Stimulated activated CD8-positive, alpha-beta memory T cell treated with anti-CD3 and anti-CD28 coated beads, Interleukin-4, amount 100 ng/mL, for 1 hour (primary cell): Measurements from ENCODE around the gene CRKL.

Source experiments
- DNase-seq, 2 donors: peaks; one replicate each; pipeline ENCODE4 v3.0.0-alpha.2; 2020; ENCODE audit warnings: low read depth in 2 of 2, low spot score in 1 of 2

CRKL gene

DNA sequence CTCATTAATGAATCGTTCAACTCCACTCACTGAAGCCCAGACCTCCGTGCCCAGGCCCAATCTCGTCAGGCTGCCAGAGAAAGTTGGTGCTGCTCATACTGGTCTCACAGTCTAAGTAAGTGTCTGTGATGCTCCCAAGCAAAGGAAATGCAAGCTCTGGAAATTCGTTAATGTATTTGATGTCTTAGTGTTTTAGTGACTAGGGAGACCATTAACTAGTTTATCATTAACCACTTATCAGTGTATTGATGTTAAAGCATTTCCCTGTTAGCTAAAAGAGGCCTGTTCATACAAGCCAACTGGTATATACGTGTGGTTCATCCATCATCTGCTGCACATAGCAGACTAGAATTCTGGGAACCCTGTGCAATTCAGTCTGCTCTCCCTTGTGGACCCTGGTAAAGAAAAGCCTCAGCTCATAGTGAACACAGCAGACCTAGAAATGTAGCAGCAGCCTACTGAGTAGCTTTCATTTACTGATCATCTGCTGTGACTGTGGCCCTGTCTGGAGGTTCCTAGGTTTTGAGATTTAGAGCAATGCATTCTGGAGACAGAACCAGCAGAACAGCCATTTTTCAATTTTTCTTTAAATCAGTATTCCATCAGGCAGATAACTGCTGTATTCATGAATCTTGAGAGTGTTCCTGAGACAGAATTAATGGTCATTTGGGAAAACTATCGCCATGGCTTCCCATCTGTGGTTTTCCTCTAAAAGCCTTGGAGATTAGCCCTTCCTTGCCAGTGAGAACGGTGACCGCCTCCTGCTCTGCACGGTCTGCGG lies 34.1 kb downstream of the CRKL start:
- DNase-seq, result no peak

DNA sequence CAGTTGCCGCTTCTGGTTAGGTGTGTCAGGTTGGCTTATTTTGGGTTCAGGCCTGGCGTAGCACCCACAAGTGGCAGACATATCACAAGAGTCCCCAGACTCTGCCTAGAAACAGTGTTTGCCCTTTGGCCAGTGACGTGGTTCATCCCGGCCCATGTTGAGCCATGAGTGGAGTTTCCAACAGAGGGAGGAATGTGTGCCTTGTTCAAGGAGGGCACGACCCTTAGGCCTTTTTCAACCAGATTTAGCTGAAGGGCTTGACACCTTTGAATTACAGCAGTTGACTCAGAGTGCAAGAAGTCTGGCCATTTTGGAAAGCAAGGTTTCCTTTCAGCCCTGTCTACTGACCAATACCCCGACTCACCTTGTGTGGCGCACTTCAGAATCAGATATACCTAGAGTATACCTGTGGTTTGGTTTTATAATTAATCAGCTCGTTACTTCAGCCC lies 34.7 kb downstream of the CRKL start:
- DNase-seq, result no peak

DNA sequence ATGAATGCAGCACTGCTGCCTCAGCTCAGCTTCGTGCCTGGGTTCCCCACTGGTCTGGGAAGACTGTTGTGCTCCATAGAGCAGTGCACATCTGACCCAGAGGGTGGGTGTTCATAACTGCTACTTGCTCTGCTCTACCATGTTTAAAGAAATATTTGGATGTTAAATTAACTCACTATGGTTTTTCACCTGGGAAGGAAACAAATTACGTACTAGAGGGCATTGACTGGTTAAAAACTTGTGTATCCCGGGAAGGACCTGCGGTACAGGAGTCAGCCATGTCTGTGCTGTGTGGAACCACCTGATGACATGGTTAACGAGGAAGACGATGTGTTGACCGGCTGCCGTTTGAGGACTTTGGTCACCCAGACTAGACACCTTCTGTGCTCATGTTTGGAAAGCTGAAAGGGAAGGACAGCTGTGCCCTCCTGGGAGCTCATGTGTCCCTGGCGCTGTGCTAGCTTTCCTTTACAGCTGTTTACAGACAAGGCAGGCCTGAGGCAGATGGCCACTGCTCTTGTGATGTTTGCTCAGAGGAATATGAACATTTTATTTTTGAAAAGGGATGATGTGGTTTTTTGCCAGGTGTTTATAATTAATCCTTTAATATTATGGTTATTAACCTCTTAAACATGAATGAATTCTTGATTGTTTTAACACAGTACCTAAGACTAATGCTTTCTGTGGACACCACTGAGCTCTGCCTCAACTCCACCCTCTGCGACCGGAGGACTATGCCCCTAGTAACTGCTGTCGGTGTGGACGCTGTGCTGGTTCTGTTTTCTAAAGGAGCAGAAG lies 35.5 kb downstream of the CRKL start:
- DNase-seq, result no peak

DNA sequence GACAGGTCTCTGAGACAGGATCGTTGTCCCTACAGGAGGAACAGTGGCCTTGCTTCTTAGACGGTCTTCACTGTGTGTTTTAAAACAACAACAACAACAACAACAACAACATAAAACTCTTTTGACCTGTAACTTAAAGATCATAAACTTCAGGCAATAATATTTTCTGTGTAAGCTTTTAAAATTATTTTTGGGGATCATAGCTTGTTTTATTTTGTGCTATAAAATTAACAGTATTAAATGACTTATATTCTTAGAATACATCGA lies 36.1 kb downstream of the CRKL start:
- no peak for DNase-seq

DNA sequence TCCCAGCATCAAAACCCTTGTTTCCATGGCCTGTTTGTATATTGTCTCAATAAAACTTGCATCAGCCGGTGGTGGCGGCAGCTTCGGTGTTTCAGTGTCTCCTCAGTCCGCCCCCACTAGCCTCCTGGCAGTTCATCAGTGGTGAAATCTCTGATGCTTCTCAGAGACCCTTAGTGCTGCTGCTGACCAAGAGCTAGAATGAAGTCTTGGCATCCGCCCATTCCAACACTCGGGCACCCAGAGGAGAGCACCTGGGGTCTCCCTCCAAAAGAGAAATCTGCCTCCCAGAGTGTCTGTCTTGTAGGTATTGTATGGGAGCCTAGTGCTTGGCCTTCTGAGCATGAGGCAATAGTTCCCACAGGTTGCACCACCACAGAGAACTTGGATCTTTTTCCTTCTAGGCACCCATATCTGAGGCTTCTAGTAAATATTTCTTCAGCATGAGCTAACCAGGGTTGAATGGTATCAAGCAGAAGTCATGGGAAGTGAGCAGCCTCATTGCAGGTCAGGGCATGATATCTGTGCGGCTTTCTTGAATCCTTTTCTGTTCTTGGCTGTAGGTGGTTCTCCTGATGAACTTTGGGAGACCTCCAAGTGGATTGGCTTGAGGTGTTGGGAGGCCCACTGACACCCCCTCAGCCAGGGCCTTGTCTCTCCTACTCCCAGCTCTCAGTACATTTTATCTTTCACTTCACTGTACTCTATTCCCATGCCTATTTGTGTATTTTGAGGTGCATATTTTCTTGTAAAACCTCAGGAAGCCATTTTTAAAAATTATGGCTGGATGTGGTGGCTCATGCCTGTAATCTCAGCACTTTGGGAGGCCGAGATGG lies 36.7 kb downstream of the CRKL start:
- DNase-seq, result no peak

DNA sequence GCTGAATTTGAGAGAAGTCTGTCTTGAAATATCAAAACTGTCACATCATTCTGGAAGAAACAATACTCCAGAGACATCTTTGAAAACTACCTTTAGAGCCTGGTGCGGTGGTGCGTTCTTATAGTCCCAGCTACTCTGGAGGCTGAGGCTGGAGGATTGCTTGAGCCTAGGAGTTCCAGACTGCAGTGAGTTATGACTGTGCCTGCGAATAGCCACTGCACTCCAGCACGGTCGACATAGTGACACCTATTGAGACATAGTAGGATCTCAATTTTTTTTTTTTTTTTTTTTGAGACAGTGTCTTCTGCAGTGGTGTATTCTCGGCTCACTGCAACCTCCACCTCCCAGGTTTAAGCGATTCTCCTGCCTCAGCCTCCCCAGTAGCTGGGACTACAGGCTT lies 38.3 kb downstream of the CRKL start:
- DNase-seq, result no peak

DNA sequence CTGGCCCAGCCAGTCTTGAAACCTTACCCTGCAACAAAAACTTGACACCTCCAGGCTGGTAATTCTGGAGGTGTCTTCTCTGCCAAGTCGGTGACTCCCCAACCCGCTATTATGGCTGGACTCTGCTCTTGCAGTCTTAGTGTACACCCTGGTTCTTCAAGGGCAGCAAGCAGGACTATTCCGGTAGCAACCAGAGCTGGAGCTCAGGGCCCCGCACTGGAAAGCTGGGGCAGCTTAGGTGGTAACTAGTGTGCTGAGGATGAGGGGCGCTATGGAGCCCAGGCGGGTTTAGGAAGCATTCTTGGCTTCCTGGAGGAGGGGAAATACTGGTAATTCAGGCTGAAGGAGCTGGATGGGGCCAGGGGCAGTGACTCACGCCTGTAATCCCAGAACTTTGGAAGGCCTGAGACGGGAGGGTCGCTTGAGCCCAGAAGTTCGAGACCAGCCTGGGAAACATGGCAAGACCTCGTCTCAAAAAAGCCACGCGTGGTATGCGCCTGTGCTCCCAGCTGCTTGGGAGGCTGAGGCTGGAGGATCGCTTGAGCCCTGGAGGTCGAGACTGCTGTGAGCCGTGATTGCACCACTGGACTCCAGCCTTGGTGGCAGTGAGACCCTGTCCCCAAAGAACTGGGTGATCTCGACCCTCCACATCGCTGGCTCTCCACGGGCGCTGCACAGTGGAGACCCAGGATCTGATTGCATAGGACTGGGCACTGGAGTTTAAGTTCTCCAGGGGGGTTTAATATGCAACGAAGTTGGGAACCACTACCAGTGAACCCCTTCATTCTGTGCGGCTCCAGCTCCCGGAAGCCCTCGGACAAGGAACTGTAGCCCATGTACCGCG lies 39.3 kb downstream of the CRKL start:
- DNase-seq, result no peak

DNA sequence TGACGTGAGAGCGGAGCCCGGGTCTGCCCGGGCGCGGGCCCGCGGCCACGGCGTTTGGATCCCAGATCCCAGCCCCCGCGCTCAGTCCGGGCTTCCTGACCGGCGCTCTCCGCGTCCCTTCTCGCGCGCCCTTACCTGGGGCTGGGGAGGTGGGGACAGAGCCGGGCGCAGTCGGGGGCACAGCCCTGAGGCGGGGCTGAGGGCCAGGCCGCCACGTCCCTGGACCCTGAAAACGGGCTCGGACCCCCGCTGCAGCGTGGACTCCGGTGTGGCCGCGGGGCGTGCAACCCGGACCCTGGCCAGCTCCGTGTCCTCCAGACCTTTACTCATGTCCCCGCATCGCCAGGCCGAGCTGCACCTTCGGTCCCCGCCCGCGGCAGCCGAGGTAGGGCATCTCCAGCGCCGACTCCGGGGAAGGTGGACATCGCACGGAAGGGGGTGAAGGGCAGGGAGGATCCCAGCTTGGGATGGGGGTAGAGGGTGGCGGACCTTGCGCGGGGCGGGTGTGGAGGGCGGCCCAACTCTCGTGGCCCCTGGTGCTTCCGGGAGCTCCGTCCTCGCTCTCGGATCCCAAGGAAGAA lies 40.0 kb downstream of the CRKL start:
- DNase-seq, result no peak

DNA sequence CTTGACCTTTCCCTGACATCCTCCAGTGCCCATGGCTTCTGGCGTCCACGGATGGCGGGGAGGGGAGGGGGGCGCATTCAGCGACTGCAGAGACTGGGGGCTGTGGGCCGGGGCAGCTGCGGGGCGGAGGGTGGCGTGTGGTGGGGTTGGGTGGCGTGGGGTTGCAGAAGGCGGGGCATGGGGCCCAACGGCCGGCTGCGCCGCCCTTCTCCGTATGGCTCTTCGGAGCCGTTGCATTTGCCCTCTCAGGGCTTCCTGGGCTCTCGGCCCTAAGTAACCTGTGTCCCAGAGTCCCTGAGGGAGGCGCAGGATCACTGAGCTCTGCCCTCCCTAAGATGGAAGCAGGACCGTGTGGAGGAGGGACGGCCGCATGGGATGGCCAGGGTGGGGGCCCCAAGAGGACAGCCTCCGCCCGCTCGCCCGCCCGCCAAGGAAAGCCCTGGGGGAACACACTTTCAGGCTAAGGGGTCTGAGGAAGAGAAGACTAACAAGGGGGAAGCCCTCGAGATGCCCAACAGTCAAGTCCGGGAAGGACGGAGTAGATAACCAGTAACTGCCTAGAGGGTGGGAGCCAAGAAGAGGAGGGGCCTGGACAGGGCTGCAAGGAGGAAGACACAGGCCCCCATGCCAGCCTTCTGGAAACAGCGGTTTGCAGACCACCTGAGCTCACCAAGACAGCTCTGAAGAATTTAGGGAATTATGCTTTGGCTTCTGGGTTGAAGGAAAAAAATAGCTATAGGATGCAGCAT lies 40.6 kb downstream of the CRKL start:
- no peak for DNase-seq

DNA sequence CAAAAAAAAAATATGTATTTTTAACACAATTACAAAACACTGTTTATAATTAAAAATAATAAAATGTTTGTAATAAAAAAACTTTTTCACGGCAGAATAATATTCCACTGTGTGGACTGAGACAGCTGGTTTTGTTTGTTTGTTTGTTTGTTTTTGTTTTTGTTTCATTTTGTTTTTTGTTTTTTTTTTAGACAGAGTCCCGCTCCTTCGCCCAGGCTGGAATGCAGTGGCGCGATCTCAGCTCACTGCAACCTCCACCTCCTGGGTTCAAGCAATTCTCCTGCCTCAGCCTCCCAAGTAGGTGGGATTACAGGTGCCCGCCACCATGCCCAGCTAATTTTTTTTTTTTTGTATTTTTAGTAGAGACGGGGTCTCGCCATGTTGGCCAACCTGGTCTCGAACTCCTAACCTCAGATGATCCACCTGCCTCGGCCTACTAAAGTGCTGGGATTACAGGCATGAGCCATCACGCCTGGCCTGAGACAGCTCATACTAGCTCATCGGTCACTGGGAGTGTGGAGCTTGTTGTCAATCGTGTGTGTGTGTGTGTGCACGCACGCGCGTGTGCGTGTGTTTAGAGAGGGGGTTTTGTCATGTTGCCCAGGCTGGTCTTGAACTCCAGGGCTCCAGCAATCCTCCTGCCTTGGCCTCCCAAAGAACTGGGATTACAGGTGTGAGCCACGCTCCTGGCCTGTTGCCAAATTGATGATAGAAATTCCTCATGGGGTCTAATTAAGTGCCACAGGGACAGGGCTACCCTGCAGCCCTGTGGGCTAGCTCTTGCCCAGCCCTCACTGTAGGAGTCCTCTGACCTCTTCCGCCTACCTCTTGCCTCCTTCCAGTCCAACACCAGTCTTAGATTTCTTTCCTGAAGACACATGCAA lies 42.6 kb downstream of the CRKL start:
- no peak for DNase-seq

DNA sequence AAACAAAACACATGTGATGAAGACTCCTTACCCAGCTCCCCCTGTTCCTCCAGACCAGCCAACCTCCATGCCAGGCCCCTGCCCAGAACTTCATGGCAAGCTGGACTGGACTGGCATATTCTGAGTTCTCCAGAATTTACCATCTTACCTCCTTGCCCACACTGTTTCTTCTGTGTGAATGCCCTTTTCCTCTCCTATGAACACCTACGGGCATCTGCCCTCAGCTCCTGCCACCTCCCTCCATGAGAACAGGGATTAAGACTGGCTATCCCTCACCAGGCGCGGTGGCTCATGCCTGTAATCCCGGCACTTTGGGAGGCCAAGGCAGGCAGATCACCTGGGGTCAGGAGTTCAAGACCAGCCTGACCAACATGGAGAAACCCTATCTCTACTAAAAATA lies 43.4 kb downstream of the CRKL start:
- DNase-seq, result no peak

DNA sequence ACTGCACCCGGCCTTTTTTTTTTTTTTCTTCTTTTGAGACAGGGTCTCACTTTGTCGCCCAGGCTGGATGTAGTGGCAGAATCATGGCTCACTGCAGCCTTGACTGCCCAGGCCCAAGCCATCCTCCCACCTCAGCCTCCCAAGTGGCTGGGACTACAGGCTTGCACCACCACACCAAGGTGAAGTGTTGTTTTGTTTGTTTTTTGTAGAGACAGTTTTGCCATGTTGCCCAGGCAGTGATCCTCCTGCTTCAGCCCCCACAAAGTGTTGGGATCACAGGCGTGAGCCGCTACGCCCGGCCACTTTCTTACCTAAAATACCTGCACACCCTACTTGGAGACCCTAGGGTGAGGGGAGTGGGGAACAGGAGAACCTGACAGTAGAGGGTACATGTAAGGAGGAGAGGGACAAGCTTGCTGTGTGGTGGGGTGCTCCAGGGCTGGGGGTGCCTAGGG lies 45.3 kb downstream of the CRKL start:
- DNase-seq, result no peak

DNA sequence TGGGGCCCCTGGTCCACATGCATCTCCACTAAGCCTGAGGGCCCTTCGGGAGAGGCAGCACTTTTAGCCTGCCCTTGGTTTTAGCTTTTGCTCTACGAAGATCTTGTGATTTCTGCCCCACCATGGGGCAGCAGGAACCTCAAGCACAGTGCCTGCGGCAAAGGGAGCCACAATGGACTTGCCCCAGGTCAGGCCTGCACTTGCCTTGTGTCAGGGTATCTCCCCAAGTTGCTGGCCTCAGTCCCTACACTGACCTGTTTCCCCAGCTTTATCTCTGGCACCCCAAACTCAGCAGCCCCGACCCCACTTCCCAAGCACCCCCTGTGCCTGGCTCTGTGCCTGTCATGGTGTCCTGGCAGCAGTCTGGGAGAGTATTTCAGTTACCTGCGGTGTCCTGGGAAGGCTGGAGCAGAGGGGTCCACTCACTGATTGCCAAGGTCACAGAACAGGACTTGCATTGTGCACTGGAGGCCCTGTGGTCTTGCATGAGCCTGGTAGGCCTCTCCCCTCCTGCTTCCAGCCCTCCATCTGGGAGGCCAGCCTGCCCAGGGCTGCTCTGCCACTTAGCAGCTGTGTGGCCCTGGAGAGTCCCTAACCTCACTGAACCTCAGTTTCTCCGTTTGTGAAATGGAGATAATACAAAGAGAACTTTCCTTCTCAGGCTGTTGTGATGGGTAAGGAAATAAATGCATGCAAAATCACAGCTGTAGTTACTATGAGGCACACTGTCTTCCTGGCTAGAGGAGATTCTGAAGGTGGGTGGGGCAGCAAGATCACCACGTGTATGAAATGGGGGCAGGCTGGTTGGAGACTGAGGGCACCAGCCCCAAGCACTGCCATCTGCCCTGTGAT lies 46.2 kb downstream of the CRKL start:
- no peak for DNase-seq

DNA sequence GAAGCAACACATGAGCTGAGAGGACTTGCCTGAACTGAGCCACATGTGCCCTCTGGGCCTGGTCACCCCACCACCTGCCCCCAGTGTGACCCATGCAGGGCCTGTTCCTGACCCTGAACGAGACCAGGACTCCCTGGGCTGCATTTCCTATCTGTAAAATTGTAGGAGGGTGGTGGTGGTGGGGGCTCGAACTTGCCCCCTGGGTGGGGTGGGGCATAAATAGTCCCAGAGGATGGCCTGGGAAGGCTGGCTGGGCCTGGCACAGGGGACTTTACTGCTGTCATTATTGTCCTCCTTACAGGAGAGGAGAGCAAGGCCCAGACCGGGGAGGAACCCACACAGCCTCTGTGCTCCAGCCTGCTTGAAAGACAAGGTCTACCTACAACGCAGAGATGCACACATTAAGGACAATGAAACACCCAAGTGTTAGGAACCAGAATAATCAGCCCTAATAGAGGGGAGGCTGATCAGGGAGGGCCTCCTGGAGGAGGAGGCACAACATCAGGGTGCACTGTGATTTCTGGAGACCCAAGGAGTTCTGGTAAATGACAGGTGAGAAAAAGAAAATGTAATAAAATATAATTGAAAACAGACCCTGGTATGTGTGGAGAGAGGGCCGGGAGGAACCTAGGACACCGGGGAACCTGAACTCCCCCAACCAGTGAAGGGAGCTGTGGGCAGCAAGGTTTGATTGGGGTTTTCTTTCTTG lies 47.0 kb downstream of the CRKL start:
- DNase-seq, result no peak

DNA sequence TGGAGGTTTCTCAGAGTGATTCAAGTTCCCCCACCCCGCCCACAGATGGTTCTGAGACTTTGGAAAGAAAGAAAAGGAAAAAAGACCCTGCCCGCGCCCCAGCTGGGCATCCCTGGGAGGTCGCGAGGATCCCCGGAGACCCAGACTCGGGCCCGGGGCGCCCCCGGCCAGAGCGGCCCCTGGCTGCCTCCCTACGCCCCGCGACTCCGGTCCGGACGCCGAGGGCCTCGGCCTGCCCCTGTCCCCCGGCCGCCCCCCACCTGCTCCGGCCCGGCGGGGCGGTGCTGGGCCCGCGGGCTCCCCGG lies 47.5 kb downstream of the CRKL start:
- DNase-seq, result no peak

DNA sequence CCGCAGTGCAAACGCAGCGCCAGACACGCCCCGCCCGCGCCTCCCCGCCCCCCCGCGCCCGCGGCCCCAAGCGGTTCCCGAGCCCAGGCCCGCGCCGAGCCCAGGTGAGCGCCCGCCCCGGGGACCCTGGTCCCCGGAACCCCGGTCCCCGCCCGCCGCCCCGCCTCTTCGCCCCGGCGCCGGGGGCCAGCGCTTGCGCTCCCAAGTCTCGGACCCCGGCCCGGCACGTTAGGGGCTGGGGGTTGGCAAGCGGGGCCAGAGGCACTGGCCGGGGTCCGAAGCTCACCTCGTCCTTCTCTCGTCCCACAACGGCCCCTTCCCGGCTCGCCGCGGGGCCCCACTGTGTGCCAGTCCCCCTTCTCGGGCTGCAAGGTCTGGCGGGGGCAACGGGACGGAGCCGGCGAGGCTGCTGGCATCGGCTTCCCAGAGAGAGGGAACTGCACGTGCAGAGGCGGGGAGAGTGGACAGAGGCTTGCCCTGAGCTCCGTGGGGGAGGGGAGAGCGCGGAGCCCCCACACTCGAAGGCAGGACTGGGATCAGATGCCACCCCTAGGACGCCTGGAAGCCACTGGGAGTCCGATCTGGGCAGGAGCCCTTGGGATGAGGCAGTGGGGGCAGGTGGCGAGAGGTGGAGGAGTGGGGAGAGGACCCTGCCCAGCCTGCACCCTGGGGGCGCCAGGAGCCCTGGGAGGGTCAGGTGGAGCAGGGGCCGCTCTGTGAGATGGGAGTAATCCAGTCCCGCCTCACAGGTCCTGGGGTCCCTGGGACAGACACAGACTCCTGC lies 48.1 kb downstream of the CRKL start:
- no peak for DNase-seq
